ENCODE results near the gene UNC5C.

UNC5C gene

DNA sequence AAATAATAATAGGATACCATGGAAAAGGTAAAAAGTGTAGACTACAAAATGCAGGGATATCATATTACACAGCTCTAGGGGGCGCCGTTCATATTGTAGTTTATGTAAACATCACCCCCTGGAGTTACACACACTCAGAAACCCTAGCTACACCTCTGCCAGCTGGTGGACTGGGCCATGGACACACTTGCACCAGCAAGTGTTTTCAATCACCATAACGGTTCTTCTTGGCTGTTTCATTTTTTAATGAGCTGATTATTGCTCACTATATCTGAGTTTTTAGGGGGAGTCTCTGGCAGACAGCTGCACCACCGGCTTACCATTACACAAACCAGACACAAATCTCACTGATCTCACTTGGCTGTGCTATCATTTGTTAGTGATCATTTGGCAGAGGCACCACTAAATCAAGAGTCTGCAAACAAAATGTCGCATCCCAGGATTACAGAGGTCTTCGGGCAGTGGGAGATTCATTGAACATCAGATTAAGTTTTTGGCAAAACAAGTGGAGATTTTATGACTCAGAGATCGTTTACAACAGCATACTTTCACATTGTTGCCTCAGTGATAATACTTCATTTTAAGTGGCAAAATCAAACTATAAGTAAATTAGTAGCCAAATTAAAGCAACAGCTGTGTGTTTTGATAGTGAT is 185.7 kb downstream of the UNC5C start (continued):
- TF ChIP-seq, protein P1, sequence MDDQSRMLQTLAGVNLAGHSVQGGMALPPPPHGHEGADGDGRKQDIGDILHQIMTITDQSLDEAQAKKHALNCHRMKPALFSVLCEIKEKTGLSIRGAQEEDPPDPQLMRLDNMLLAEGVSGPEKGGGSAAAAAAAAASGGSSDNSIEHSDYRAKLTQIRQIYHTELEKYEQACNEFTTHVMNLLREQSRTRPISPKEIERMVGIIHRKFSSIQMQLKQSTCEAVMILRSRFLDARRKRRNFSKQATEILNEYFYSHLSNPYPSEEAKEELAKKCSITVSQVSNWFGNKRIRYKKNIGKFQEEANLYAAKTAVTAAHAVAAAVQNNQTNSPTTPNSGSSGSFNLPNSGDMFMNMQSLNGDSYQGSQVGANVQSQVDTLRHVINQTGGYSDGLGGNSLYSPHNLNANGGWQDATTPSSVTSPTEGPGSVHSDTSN (CRISPR knock-in tag; IDR thresholded peaks at IDR 0.05) = no peak
- TF ChIP-seq ZNF335 (tag by site-specific recombination; conservative IDR thresholded peaks at IDR 0.05) (no peak), GFI1B (tag by site-specific recombination; IDR thresholded peaks at IDR 0.05) (0 out of 2 replicates have a peak, but pooled peaks have one; percentile 30), ZNF132 (tag by site-specific recombination; IDR thresholded peaks at IDR 0.05; ENCODE audit: borderline replicate concordance) (no peak), ZNF169 (tag by site-specific recombination; IDR thresholded peaks at IDR 0.05) (no peak), FEZF1 (tag by site-specific recombination; IDR thresholded peaks at IDR 0.05) (no peak), KLF16 (tag by site-specific recombination; IDR thresholded peaks at IDR 0.05) (no peak), ZNF843 (tag by site-specific recombination; IDR thresholded peaks at IDR 0.05) (peak; percentile 44; the same call in 1 of the 2 replicates)
- TF ChIP-seq, protein P2, sequence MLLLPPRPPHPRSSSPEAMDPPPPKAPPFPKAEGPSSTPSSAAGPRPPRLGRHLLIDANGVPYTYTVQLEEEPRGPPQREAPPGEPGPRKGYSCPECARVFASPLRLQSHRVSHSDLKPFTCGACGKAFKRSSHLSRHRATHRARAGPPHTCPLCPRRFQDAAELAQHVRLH (tag by site-specific recombination; IDR thresholded peaks at IDR 0.05) = no peak
- TF ChIP-seq, protein P3, sequence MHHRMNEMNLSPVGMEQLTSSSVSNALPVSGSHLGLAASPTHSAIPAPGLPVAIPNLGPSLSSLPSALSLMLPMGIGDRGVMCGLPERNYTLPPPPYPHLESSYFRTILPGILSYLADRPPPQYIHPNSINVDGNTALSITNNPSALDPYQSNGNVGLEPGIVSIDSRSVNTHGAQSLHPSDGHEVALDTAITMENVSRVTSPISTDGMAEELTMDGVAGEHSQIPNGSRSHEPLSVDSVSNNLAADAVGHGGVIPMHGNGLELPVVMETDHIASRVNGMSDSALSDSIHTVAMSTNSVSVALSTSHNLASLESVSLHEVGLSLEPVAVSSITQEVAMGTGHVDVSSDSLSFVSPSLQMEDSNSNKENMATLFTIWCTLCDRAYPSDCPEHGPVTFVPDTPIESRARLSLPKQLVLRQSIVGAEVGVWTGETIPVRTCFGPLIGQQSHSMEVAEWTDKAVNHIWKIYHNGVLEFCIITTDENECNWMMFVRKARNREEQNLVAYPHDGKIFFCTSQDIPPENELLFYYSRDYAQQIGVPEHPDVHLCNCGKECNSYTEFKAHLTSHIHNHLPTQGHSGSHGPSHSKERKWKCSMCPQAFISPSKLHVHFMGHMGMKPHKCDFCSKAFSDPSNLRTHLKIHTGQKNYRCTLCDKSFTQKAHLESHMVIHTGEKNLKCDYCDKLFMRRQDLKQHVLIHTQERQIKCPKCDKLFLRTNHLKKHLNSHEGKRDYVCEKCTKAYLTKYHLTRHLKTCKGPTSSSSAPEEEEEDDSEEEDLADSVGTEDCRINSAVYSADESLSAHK (tag by site-specific recombination; IDR thresholded peaks at IDR 0.05) = peak; percentile 61; the same call in 1 of the 2 replicates

DNA sequence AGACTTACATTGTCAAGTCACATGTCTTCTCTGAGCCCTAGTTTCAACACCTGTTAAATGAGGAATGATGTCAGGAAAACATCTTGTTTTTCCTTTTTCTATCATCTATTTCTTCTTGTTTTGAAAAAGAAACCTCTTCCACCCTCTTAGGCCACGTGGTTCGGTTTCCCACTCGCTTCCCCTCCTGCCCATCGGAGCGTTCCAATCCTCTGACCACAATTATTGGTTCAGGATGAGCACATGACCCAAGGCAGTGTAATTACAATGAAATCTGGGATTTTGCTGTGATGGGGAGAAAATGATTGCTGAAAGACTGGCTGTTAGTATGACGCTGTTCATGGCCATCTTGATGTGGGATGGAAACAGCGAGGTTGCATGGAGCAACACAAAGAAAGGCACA is 186.7 kb downstream of the UNC5C start:
- H3K36me3 ChIP-seq (ENCODE audit: control insufficient read depth in 2 of 2, insufficient read depth in 1 of 2, low read length in 2 of 2) = no peaks in the 10 kb centered on the region
- TF ChIP-seq TRIM28 (IDR thresholded peaks at IDR 0.05; ENCODE audit: borderline replicate concordance, low read length) (no peak), SALL2 (tag by site-specific recombination; IDR thresholded peaks at IDR 0.05; ENCODE audit: borderline replicate concordance) (no peak), ZNF311 (tag by site-specific recombination; IDR thresholded peaks at IDR 0.05; ENCODE audit: borderline replicate concordance) (no peak), TCF7L2 (IDR thresholded peaks at IDR 0.05; ENCODE audit: borderline replicate concordance, low read depth, low read length) (no peak), ZNF777 (tag by site-specific recombination; IDR thresholded peaks at IDR 0.05; ENCODE audit: borderline replicate concordance) (no peak), ZNF221 (tag by site-specific recombination; IDR thresholded peaks at IDR 0.05; ENCODE audit: borderline replicate concordance) (no peak), ZNF707 (tag by site-specific recombination; IDR thresholded peaks at IDR 0.05) (no peak), ZNF266 (tag by site-specific recombination; IDR thresholded peaks at IDR 0.05; ENCODE audit: low read depth) (no peak), ZNF623 (tag by site-specific recombination; IDR thresholded peaks at IDR 0.05) (no peak), SP2 (tag by site-specific recombination; IDR thresholded peaks at IDR 0.05) (no peak), ZNF521 (tag by site-specific recombination; IDR thresholded peaks at IDR 0.05) (no peak), ZNF426 (tag by site-specific recombination; IDR thresholded peaks at IDR 0.05) (no peak), ZNF791 (tag by site-specific recombination; IDR thresholded peaks at IDR 0.05) (no peak), ZIC2 (tag by site-specific recombination; IDR thresholded peaks at IDR 0.05) (no peak), ZSCAN23 (tag by site-specific recombination; IDR thresholded peaks at IDR 0.05) (no peak), ZNF335 (tag by site-specific recombination; conservative IDR thresholded peaks at IDR 0.05) (no peak), FEZF1 (tag by site-specific recombination; IDR thresholded peaks at IDR 0.05) (no peak)
- TF ChIP-seq, protein P4, sequence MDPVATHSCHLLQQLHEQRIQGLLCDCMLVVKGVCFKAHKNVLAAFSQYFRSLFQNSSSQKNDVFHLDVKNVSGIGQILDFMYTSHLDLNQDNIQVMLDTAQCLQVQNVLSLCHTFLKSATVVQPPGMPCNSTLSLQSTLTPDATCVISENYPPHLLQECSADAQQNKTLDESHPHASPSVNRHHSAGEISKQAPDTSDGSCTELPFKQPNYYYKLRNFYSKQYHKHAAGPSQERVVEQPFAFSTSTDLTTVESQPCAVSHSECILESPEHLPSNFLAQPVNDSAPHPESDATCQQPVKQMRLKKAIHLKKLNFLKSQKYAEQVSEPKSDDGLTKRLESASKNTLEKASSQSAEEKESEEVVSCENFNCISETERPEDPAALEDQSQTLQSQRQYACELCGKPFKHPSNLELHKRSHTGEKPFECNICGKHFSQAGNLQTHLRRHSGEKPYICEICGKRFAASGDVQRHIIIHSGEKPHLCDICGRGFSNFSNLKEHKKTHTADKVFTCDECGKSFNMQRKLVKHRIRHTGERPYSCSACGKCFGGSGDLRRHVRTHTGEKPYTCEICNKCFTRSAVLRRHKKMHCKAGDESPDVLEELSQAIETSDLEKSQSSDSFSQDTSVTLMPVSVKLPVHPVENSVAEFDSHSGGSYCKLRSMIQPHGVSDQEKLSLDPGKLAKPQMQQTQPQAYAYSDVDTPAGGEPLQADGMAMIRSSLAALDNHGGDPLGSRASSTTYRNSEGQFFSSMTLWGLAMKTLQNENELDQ (tag by site-specific recombination; IDR thresholded peaks at IDR 0.05; ENCODE audit: low read depth) = no peak
- TF ChIP-seq, protein P5, sequence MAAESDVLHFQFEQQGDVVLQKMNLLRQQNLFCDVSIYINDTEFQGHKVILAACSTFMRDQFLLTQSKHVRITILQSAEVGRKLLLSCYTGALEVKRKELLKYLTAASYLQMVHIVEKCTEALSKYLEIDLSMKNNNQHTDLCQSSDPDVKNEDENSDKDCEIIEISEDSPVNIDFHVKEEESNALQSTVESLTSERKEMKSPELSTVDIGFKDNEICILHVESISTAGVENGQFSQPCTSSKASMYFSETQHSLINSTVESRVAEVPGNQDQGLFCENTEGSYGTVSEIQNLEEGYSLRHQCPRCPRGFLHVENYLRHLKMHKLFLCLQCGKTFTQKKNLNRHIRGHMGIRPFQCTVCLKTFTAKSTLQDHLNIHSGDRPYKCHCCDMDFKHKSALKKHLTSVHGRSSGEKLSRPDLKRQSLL (tag by site-specific recombination; IDR thresholded peaks at IDR 0.05) = no peak
- CTCF ChIA-PET = interaction anchor here (0.6 to 0.8 kb wide), 3 partner anchors 451 to 550 kb away, joined by 3 to 5 read pairs (median 4); no protein-coding TSS in a partner anchor
- no peaks in the 10 kb centered on the region for H3K9me3 ChIP-seq (ENCODE audit: control insufficient read depth, insufficient read depth, low read depth, low read length)
- H3K4me1 ChIP-seq (ENCODE audit: control insufficient read depth, insufficient read depth, low read length) = peaks cover 12% of the 10 kb centered on the region; the same call in 1 of the 2 replicates
- no peak overlapping the region for H3K4me3 ChIP-seq (ENCODE audit: low read depth, low read length)
- POLR2A ChIA-PET = no interaction called here
- H3K27ac ChIP-seq (ENCODE audit: extremely low read depth, low read depth, low read length) = no peak overlapping the region

Data from HEK293 (cell line).